ENCODE data around the gene SMIM5.
"Not testable (repeated sequence)": the region's sequence is repeated elsewhere in the genome, so short reads cannot be mapped to it uniquely, and the experiment has no call there.

The SMIM5 gene

GRCh38 chr17:75632863-75633485 lies at the start of gene SMIM5:
SMIM5 (plus strand) TSS chr17:75633434; CDS start chr17:75640202, 6,768 bp downstream.
- DNase-seq: peak; percentile 82

- DNase-seq: no peak
Observed at GRCh38 chr17:75584849-75585175, 48.4 kb upstream of the SMIM5 start.

- peak; percentile 62 for DNase-seq
Observed at GRCh38 chr17:75587675-75588595, 45.3 kb upstream of the SMIM5 start, which contains the start of gene MYO15B. MYO15B (plus strand) TSS chr17:75587800; CDS start chr17:75588058, 258 bp downstream.

- no peak for DNase-seq
Observed at GRCh38 chr17:75588596-75589011, 44.6 kb upstream of the SMIM5 start.

GRCh38 chr17:75589012-75589918 lies 44.0 kb upstream of the SMIM5 start:
- peak; percentile 96 for DNase-seq

- DNase-seq: no peak
Observed at GRCh38 chr17:75589919-75590303, 43.3 kb upstream of the SMIM5 start.

GRCh38 chr17:75590314-75590761 lies 42.9 kb upstream of the SMIM5 start:
- DNase-seq: no peak

- no peak for DNase-seq
Observed at GRCh38 chr17:75590849-75591721, 42.1 kb upstream of the SMIM5 start.

GRCh38 chr17:75591722-75592302 lies 41.4 kb upstream of the SMIM5 start:
- no peak for DNase-seq

GRCh38 chr17:75592348-75593020 lies 40.8 kb upstream of the SMIM5 start:
- DNase-seq: no peak

- not testable (repeated sequence) for DNase-seq
Observed at GRCh38 chr17:75593430-75593829, 39.8 kb upstream of the SMIM5 start.

GRCh38 chr17:75594499-75595283 lies 38.5 kb upstream of the SMIM5 start:
- no peak for DNase-seq

- DNase-seq: no peak
Observed at GRCh38 chr17:75595284-75595919, 37.8 kb upstream of the SMIM5 start.

GRCh38 chr17:75595920-75596313 lies 37.3 kb upstream of the SMIM5 start:
- no peak for DNase-seq

GRCh38 chr17:75596320-75597087 lies 36.7 kb upstream of the SMIM5 start:
- DNase-seq: no peak

- peak; percentile 66 for DNase-seq
Observed at GRCh38 chr17:75601057-75601987, 31.9 kb upstream of the SMIM5 start.

- no peak for DNase-seq
Observed at GRCh38 chr17:75602644-75603043, 30.6 kb upstream of the SMIM5 start.

GRCh38 chr17:75603123-75603522 lies 30.1 kb upstream of the SMIM5 start:
- DNase-seq: no peak

Measured in stimulated activated CD4-positive, alpha-beta T cell treated with anti-CD3 and anti-CD28 coated beads, Interleukin-1b, Interleukin-23, amount 100 ng/mL, for 48 hours (primary cell).